KMS-11 (cell line): Measurements from ENCODE around the gene SBK3.

Experiments
- H2AFZ ChIP-seq: fragments of 200-600 bp; sonication (generic); 2 replicates; pipeline ENCODE4 v1.6.1; 2016; ENCODE audit warnings: antibody characterized with exemption, mixed run types, low read depth
- H3K27ac ChIP-seq: fragments of 200-600 bp; sonication (generic); 2 replicates; pipeline ENCODE4 v1.6.1; 2016; ENCODE audit warnings: mild to moderate bottlenecking, mixed run types
- H3K27me3 ChIP-seq: fragments of 200-600 bp; sonication (generic); 2 replicates; pipeline ENCODE4 v1.6.1; 2017; ENCODE audit warnings: mild to moderate bottlenecking, low read depth, mixed run types, moderate library complexity; ENCODE audit not compliant: insufficient read depth
- H3K36me3 ChIP-seq: fragments of 200-600 bp; sonication (generic); 2 replicates; pipeline ENCODE4 v1.6.1; 2017; ENCODE audit warnings: mild to moderate bottlenecking, mixed run types; ENCODE audit not compliant: insufficient read depth
- H3K4me1 ChIP-seq: fragments of 200-600 bp; sonication (generic); 2 replicates; pipeline ENCODE4 v1.6.1; 2016; ENCODE audit warnings: mild to moderate bottlenecking, low read depth, mixed run types; ENCODE audit not compliant: poor library complexity, severe bottlenecking
- H3K4me2 ChIP-seq: fragments of 200-600 bp; sonication (generic); 2 replicates; pipeline ENCODE4 v1.7.0; 2016; ENCODE audit warnings: mild to moderate bottlenecking, mixed run types
- H3K4me3 ChIP-seq: fragments of 200-600 bp; sonication (generic); IDR thresholded peaks from 2 replicates; pipeline ENCODE4 v1.6.1; 2017; ENCODE audit warnings: low read depth, low read length, mixed read lengths; ENCODE audit not compliant: insufficient read depth
- H3K79me2 ChIP-seq: fragments of 200-600 bp; sonication (generic); 2 replicates; pipeline ENCODE4 v1.6.1; 2016; ENCODE audit warnings: low read depth, mixed run types; ENCODE audit not compliant: insufficient read depth
- H3K9ac ChIP-seq: fragments of 200-600 bp; sonication (generic); 2 replicates; pipeline ENCODE4 v1.6.1; 2016; ENCODE audit warnings: mild to moderate bottlenecking, mixed run types
- H4K20me1 ChIP-seq: fragments of 200-600 bp; sonication (generic); 2 replicates; pipeline ENCODE4 v1.6.1; 2016; ENCODE audit warnings: mild to moderate bottlenecking, mixed run types; ENCODE audit not compliant: insufficient read depth
- CTCF ChIP-seq: fragments of 200-600 bp; sonication (generic); conservative IDR thresholded peaks from 2 replicates; pipeline ENCODE4 v1.6.1; 2017; ENCODE audit warnings: low read depth, mild to moderate bottlenecking, antibody characterized with exemption, low read length, moderate library complexity, mixed read lengths

SBK3 gene

GRCh38 chr19:55545443-55545842 is at the start of gene SBK3:
Gene SBK3, minus strand, starts transcription at chr19:55545543. Its CDS starts 0 bp downstream, at chr19:55545543.
- Histone ChIP-seq H4K20me1 (no peaks in the 10 kb centered on the region), H3K27ac (no peak within 1 kb of the TSS), H3K27me3 (peaks cover 67% of the 10 kb centered on the region), H3K9ac (no peak within 1 kb of the TSS), H3K36me3 (no peaks in the 10 kb centered on the region), H3K4me3 (no peak within 1 kb of the TSS), H2AFZ (no peak within 1 kb of the TSS), H3K4me1 (no peaks in the 10 kb centered on the region), H3K79me2 (no peaks in the 10 kb centered on the region), H3K4me2 (no peak within 1 kb of the TSS)
- no peak for TF ChIP-seq CTCF

- Histone ChIP-seq H4K20me1 (no peaks in the 10 kb centered on the region), H3K79me2 (no peaks in the 10 kb centered on the region), H3K27me3 (no peaks in the 10 kb centered on the region), H2AFZ (no peak overlapping the region), H3K4me2 (no peak overlapping the region), H3K27ac (no peak overlapping the region), H3K9ac (no peak overlapping the region), H3K4me3 (no peak overlapping the region), H3K36me3 (no peaks in the 10 kb centered on the region), H3K4me1 (no peaks in the 10 kb centered on the region)
- TF ChIP-seq CTCF: no peak
Measured at GRCh38 chr19:55593096-55593772, 47.9 kb upstream of the SBK3 start.

- H3K36me3 ChIP-seq: no peaks in the 10 kb centered on the region
- no peak overlapping the region for H3K4me3 ChIP-seq
- no peaks in the 10 kb centered on the region for H4K20me1 ChIP-seq
- TF ChIP-seq CTCF: no peak
- no peaks in the 10 kb centered on the region for H3K79me2 ChIP-seq
- H3K27ac ChIP-seq: no peak overlapping the region
- H3K27me3 ChIP-seq: no peaks in the 10 kb centered on the region
- H3K4me1 ChIP-seq: no peaks in the 10 kb centered on the region
- no peak overlapping the region for H3K9ac ChIP-seq
- no peak overlapping the region for H3K4me2 ChIP-seq
- H2AFZ ChIP-seq: no peak overlapping the region
Measured at GRCh38 chr19:55592391-55593090, 47.2 kb upstream of the SBK3 start.

GRCh38 chr19:55591555-55591954 is 46.2 kb upstream of the SBK3 start:
- no peak overlapping the region for H3K4me2 ChIP-seq
- H3K27me3 ChIP-seq: peaks cover 5% of the 10 kb centered on the region
- peaks cover 5% of the 10 kb centered on the region for H3K4me1 ChIP-seq
- TF ChIP-seq CTCF: no peak
- H3K79me2 ChIP-seq: no peaks in the 10 kb centered on the region
- no peak overlapping the region for H2AFZ ChIP-seq
- no peak overlapping the region for H3K4me3 ChIP-seq
- no peak overlapping the region for H3K27ac ChIP-seq
- H3K9ac ChIP-seq: no peak overlapping the region
- no peaks in the 10 kb centered on the region for H4K20me1 ChIP-seq
- H3K36me3 ChIP-seq: no peaks in the 10 kb centered on the region
